ENCODE results near the gene VAMP5.

The VAMP5 gene

GRCh38 chr2:85578243-85579180, 5.7 kb upstream of the VAMP5 start:
- H3K4me3 ChIP-seq (ENCODE audit: low read depth, low read length), result peak overlapping the region; percentile 51
- no peak for TF ChIP-seq CTCF (IDR thresholded peaks at IDR 0.05; ENCODE audit: borderline replicate concordance, insufficient read depth, low read depth, low read length)

GRCh38 chr2:85579266-85579935, 4.8 kb upstream of the VAMP5 start:
- no peak for TF ChIP-seq CTCF (IDR thresholded peaks at IDR 0.05; ENCODE audit: borderline replicate concordance, insufficient read depth, low read depth, low read length)

GRCh38 chr2:85580206-85580605, 4.0 kb upstream of the VAMP5 start:
- TF ChIP-seq CTCF (IDR thresholded peaks at IDR 0.05; ENCODE audit: borderline replicate concordance, insufficient read depth, low read depth, low read length), result no peak

More at GRCh38 chr2:85579266-85579935, 4.8 kb upstream of the VAMP5 start:
- peak overlapping the region; percentile 51 for H3K4me3 ChIP-seq (ENCODE audit: low read depth, low read length)

GRCh38 chr2:85582492-85582891, 1.7 kb upstream of the VAMP5 start:
- TF ChIP-seq CTCF (IDR thresholded peaks at IDR 0.05; ENCODE audit: borderline replicate concordance, insufficient read depth, low read depth, low read length), result no peak

More at GRCh38 chr2:85580206-85580605, 4.0 kb upstream of the VAMP5 start:
- no peak overlapping the region for H3K4me3 ChIP-seq (ENCODE audit: low read depth, low read length)

GRCh38 chr2:85583667-85584353, 421 bp upstream of the VAMP5 start:
- no peak overlapping the region for H3K4me3 ChIP-seq (ENCODE audit: low read depth, low read length)

More at GRCh38 chr2:85582492-85582891, 1.7 kb upstream of the VAMP5 start:
- H3K4me3 ChIP-seq (ENCODE audit: low read depth, low read length), result no peak overlapping the region

More at GRCh38 chr2:85583667-85584353, 421 bp upstream of the VAMP5 start:
- TF ChIP-seq CTCF (IDR thresholded peaks at IDR 0.05; ENCODE audit: borderline replicate concordance, insufficient read depth, low read depth, low read length), result no peak
